Spleen (tissue), 7 donors: ENCODE results near the gene HAX1.

Experiments
- POLR2A ChIP-seq, 3 donors: fragments of 450-650 bp; IDR thresholded peaks; one replicate each; pipeline ENCODE4 v1.5.1; 2017; ENCODE audit warnings: antibody characterized with exemption in 3 of 3, mild to moderate bottlenecking in 1 of 3
- POLR2AphosphoS5 ChIP-seq, 3 donors: sonication (generic); formaldehyde crosslinking; IDR thresholded peaks; one replicate each; pipeline ENCODE4 v1.5.1; 2017; ENCODE audit warnings: antibody characterized with exemption in 3 of 3
- TF ChIP-seq, protein P1 (sequence below), 11 experiments: fragments of 200-600 bp in 7 of 11; fragments of 450-650 bp in 4 of 11; sonication (generic) in 4 of 11; IDR thresholded peaks in 8 of 11; conservative IDR thresholded peaks in 3 of 11; 1 replicate in 7 of 11; 2 replicates in 4 of 11; pipeline versions ENCODE4 v1.4.0 to v1.8.0; 2016 to 2021; ENCODE audit warnings: antibody characterized with exemption in 11 of 11, inconsistent platforms in 4 of 11, mild to moderate bottlenecking in 1 of 11
- donor health status: DM: no; HTN: no; CAD: no; lungs with moderate emphysema.
- donor health status: DM: no; HTN: no; CAD: no.
- donor health status: DM: no; HTN: no; CAD: no.

- TF ChIP-seq, protein P1, sequence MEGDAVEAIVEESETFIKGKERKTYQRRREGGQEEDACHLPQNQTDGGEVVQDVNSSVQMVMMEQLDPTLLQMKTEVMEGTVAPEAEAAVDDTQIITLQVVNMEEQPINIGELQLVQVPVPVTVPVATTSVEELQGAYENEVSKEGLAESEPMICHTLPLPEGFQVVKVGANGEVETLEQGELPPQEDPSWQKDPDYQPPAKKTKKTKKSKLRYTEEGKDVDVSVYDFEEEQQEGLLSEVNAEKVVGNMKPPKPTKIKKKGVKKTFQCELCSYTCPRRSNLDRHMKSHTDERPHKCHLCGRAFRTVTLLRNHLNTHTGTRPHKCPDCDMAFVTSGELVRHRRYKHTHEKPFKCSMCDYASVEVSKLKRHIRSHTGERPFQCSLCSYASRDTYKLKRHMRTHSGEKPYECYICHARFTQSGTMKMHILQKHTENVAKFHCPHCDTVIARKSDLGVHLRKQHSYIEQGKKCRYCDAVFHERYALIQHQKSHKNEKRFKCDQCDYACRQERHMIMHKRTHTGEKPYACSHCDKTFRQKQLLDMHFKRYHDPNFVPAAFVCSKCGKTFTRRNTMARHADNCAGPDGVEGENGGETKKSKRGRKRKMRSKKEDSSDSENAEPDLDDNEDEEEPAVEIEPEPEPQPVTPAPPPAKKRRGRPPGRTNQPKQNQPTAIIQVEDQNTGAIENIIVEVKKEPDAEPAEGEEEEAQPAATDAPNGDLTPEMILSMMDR (IDR thresholded peaks at IDR 0.05 in 8 of 11, conservative IDR thresholded peaks at IDR 0.05 in 3 of 11) = no peak
- TF ChIP-seq POLR2AphosphoS5 (IDR thresholded peaks at IDR 0.05) (no peak), POLR2A (IDR thresholded peaks at IDR 0.05) (no peak)
Measured at GRCh38 chr1:154223621-154224020, 48.8 kb upstream of the HAX1 start.
